ENCODE results near the gene MAN2A1.

DNA sequence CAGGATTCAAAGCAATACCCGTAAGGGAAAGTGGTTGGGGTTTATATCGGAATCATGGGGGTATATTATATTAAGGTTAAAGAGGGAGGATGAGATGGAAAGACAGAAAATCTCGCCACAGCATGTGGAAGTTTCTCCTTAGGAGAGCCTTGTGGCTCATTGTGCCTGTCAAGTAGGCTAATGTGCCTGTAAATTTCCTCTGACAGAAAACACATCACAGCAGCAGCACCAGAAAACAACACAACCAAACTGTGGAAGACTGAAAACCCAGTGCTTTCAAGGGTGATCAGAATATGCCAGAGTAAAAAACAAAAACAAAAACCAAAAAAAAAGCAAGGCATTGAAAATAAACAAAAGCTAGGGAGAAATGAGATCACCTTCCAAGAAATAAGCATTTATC is 11.3 kb upstream of the MAN2A1 start:
- TF ChIP-seq, protein P1, sequence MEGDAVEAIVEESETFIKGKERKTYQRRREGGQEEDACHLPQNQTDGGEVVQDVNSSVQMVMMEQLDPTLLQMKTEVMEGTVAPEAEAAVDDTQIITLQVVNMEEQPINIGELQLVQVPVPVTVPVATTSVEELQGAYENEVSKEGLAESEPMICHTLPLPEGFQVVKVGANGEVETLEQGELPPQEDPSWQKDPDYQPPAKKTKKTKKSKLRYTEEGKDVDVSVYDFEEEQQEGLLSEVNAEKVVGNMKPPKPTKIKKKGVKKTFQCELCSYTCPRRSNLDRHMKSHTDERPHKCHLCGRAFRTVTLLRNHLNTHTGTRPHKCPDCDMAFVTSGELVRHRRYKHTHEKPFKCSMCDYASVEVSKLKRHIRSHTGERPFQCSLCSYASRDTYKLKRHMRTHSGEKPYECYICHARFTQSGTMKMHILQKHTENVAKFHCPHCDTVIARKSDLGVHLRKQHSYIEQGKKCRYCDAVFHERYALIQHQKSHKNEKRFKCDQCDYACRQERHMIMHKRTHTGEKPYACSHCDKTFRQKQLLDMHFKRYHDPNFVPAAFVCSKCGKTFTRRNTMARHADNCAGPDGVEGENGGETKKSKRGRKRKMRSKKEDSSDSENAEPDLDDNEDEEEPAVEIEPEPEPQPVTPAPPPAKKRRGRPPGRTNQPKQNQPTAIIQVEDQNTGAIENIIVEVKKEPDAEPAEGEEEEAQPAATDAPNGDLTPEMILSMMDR (conservative IDR thresholded peaks at IDR 0.05 in 1 of 2, IDR thresholded peaks at IDR 0.05 in 1 of 2; ENCODE audit: low read depth in 1 of 2, low read length in 2 of 2): no peak
- no peak for TF ChIP-seq EZH2 (IDR thresholded peaks at IDR 0.05; ENCODE audit: low read length, missing control alignments)

Data from fibroblast of lung (primary cell).